Prostate gland (tissue), 2 donors: ENCODE measurements around the gene MAFG. TPM values are rescaled to one million over a fixed set of nuclear protein-coding genes. Genes with fewer than 3 reads are reported as not detected.

ENCODE experiments used
- DNase-seq: peaks from one replicate; pipeline ENCODE4 v3.0.0-alpha.2; 2019; ENCODE audit warnings: low spot score
- H3K27ac ChIP-seq, 2 donors: fragments of 200-600 bp; sonication (generic); 2 replicates each; pipeline ENCODE4 v1.5.1; 2017 to 2019
- H3K27me3 ChIP-seq: fragments of 200-600 bp; sonication (generic); replicated peaks from 2 replicates; pipeline ENCODE4 v1.5.1; 2019; ENCODE audit not compliant: insufficient read depth
- H3K36me3 ChIP-seq, 2 donors: fragments of 200-600 bp; sonication (generic); 1 replicate in 1 of 2; 2 replicates in 1 of 2; pipeline versions ENCODE4 v1.5.1 to v1.8.1; 2017 to 2019
- H3K4me1 ChIP-seq: fragments of 200-600 bp; sonication (generic); replicated peaks from 2 replicates; pipeline ENCODE4 v1.5.1; 2019
- H3K4me3 ChIP-seq, 2 donors: fragments of 200-600 bp; sonication (generic); 2 replicates each; pipeline ENCODE4 v1.5.1; 2017 to 2019
- H3K9me3 ChIP-seq: fragments of 200-600 bp; sonication (generic); 2 replicates; pipeline ENCODE4 v1.5.1; 2017
- POLR2A ChIP-seq: fragments of 450-650 bp; IDR thresholded peaks from one replicate; pipeline ENCODE4 v1.6.1; 2016; ENCODE audit warnings: antibody characterized with exemption, mild to moderate bottlenecking
- POLR2AphosphoS5 ChIP-seq: sonication (generic); formaldehyde crosslinking; IDR thresholded peaks from one replicate; pipeline ENCODE4 v1.6.1; 2017; ENCODE audit warnings: antibody characterized with exemption
- WGBS: methylation state at CpG from one replicate; pipeline ENCODE4 v1.1.5; 2018; 5-methylcytosine and 5-hydroxymethylcytosine counted together
- intact Hi-C: fragments of 100-400 bp; cut with DNase I; formaldehyde crosslinking; loops from one replicate; pipeline ENCODE4 v1.14.2; 2022
- total RNA-seq, 2 donors: library from RNA; depleted of rRNA; stranded (reverse); fragments of >200 nt; gene quantifications; one replicate each; pipeline ENCODE4 v1.1.0, GENCODE V29; 2016
- TF ChIP-seq, protein P1 (sequence below), 4 experiments: fragments of 200-600 bp in 2 of 4; fragments of 450-650 bp in 2 of 4; sonication (generic) in 2 of 4; IDR thresholded peaks; 1 replicate in 3 of 4; 2 replicates in 1 of 4; pipeline ENCODE4 v1.5.1; 2016 to 2019; ENCODE audit warnings: antibody characterized with exemption in 4 of 4, mild to moderate bottlenecking in 2 of 4, moderate library complexity in 2 of 4

Gene MAFG
- total RNA-seq, 2 donors from 2014 or later: 11.3 to 27.7 TPM

DNA sequence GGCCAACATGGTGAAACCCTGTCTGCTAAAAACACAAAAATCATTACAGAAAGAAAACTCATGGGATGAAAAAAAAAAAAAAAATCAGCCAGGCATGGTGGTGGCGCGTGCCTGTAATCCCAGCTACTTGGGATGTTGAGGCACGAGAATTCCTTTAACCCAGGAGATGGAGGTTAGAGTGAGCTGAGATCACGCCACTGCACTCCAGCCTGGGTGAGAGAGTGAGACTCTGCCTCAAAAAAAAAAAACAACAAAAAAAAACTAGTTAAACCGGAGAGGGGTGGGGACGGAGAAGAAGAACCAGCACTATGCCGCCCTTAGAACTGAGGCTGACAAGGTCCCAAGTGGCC, 40.8 kb upstream of the MAFG start:
- intact Hi-C loops: loop anchor here (10.0 kb wide), 1 partner anchor 186 kb away; no protein-coding TSS in a partner anchor
- Histone ChIP-seq H3K27me3 (no peaks in the 10 kb centered on the region), H3K27ac (no peak overlapping the region), H3K4me1 (peaks cover 3% of the 10 kb centered on the region), H3K4me3 (no peak overlapping the region), H3K36me3 (no peaks in the 10 kb centered on the region), H3K9me3 (no peaks in the 10 kb centered on the region)
- WGBS: 47% methylated on average over 7 of the region's 7 CpGs
- no peak for DNase-seq
- TF ChIP-seq POLR2AphosphoS5: no peak
- TF ChIP-seq POLR2A: no peak
- TF ChIP-seq, protein P1, sequence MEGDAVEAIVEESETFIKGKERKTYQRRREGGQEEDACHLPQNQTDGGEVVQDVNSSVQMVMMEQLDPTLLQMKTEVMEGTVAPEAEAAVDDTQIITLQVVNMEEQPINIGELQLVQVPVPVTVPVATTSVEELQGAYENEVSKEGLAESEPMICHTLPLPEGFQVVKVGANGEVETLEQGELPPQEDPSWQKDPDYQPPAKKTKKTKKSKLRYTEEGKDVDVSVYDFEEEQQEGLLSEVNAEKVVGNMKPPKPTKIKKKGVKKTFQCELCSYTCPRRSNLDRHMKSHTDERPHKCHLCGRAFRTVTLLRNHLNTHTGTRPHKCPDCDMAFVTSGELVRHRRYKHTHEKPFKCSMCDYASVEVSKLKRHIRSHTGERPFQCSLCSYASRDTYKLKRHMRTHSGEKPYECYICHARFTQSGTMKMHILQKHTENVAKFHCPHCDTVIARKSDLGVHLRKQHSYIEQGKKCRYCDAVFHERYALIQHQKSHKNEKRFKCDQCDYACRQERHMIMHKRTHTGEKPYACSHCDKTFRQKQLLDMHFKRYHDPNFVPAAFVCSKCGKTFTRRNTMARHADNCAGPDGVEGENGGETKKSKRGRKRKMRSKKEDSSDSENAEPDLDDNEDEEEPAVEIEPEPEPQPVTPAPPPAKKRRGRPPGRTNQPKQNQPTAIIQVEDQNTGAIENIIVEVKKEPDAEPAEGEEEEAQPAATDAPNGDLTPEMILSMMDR (IDR thresholded peaks at IDR 0.05): no peak

DNA sequence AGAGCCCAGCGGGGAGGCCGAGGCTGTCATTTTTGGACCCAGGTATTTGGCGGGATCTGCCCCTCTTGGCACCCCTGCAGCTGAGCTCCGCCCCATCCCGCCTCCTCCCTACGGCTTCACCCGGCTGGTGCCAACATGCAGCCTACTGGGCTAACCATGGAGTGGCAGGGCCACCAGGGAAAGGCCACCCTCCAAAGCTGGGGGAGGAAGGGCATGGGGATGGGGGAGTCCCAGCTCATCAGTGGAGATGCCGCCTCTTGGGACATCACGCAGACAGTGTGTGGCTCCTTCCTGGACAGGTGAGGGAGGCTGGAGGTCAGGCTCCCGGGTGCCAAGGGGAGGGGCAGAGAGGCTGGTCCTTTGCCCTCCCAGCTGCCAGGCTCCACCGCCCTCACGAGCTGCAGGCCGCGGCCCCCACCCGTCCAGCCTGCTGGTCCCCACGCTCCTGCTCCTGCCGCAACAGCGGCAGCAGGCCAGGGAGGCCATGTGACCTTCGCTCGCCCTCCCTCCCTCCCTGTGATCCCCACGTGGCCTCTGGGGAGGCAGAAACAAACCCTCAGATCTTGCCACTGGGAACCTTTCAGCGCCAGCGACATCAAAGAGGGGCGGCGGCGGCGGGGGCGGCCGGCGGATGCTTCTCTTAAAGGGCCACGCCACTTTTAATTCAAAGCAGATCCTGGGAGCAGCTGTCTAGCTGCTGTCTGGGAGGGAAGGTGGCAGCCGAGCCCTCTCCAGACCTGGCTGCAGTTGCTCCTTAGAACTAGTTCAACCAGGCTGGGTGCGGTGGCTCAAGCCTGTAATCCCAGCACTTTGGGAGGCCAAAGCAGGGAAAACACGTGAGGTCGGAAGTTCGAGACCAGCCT, 40.2 kb upstream of the MAFG start:
- Histone ChIP-seq H3K27ac (no peak overlapping the region), H3K27me3 (no peaks in the 10 kb centered on the region), H3K4me1 (peaks cover 3% of the 10 kb centered on the region), H3K9me3 (no peaks in the 10 kb centered on the region), H3K36me3 (no peaks in the 10 kb centered on the region), H3K4me3 (peak overlapping the region in 1 of 2 donors; percentile 1)
- 11% methylated on average over 34 of the region's 36 CpGs for WGBS
- intact Hi-C loops: loop anchor here (10.0 kb wide), 1 partner anchor 187 kb away; no protein-coding TSS in a partner anchor
- peak; percentile 40 for DNase-seq
- TF ChIP-seq POLR2AphosphoS5: peak; percentile 5
- TF ChIP-seq, protein P1 (IDR thresholded peaks at IDR 0.05): no peak

DNA sequence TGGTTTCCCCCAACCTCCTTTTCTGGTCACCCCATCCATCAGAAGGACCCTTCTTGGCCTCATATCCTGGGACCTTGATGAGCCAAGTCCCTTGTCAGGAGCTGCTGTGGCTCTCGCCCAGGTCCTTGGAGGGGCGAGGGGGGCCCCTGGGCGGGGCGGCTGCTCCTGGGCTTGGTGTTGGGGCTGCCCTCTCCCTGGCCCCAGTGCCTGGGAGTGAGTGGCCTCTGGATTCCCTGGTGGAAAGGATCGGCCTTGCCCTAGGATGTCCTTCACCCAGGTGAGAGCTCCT, 39.7 kb upstream of the MAFG start:
- H3K9me3 ChIP-seq: no peaks in the 10 kb centered on the region
- WGBS: 11% methylated on average over 3 of the region's 5 CpGs
- intact Hi-C loops: loop anchor here (10.0 kb wide), 1 partner anchor 188 kb away; no protein-coding TSS in a partner anchor
- H3K27me3 ChIP-seq: no peaks in the 10 kb centered on the region
- no peak overlapping the region for H3K27ac ChIP-seq
- no peak for DNase-seq
- H3K4me3 ChIP-seq: no peak overlapping the region
- TF ChIP-seq, protein P1 (IDR thresholded peaks at IDR 0.05): no peak
- H3K4me1 ChIP-seq: peaks cover 3% of the 10 kb centered on the region
- H3K36me3 ChIP-seq: no peaks in the 10 kb centered on the region

DNA sequence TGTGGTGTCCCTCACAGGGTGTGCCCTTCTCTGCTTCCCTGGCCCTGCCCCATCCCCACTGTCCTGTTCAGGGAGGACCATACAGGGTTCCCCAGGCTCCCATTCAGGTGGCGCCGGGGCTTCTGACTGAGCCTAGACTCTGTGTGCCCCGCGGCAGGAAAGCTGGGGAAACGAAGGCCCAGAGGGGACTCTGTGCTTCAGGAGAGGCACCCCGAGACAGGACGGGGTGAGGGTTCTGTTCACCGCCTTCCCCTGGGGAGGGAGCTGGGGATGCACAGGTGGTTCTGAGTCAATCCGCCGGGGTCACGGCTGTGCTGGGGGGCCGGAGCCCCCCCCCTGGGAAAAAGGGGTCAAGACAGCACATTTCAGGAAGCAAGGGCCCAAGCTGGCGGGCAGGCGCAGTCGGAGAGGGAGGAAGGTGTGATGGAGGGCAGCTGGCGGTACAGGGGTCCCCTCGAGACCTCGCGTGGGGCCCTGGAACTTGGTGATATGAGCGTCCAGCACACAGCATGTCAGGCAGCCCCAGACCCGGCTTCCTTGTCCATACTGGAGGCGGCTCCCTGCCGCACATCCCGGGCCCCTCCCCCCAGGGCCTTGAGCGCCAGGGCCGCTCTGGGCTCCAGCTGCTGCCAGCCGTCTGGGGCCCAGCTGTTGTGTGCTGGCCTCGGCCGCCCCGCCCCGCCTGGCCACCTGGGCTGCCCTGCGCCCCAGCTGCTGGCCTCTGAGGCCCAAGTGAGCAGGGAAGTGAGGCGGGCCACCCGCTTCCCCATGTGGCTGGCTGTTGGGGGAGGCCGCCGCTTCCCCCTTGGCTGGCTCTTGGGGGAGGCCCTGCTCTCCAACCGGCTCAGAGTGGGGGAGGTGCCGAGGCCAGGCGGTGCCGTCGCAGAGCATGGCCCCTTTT, 39.1 kb upstream of the MAFG start:
- Histone ChIP-seq H3K27ac (no peak overlapping the region), H3K36me3 (no peaks in the 10 kb centered on the region), H3K9me3 (no peaks in the 10 kb centered on the region), H3K27me3 (no peaks in the 10 kb centered on the region), H3K4me1 (peaks cover 3% of the 10 kb centered on the region), H3K4me3 (no peak overlapping the region)
- TF ChIP-seq POLR2A: no peak
- no peak for TF ChIP-seq POLR2AphosphoS5
- TF ChIP-seq, protein P1 (IDR thresholded peaks at IDR 0.05): no peak
- WGBS: 74% methylated on average over 39 of the region's 41 CpGs
- intact Hi-C loops: loop anchor here (10.0 kb wide), 1 partner anchor 188 kb away; no protein-coding TSS in a partner anchor
- DNase-seq: no peak
